HepG2 (cell line): ENCODE measurements around the gene CDHR5. TPM values are rescaled to one million over a fixed set of nuclear protein-coding genes. Genes with fewer than 3 reads are reported as not detected.

Experiments used
- ATAC-seq: fragments of 200-7000 bp; cut with Tn5 transposase; 3 replicates; pipeline ENCODE4 v1.9.1; 2020; ENCODE audit warnings: mild to moderate bottlenecking, moderate library complexity
- BruUV-seq: library from RNA; stranded (reverse); fragments of 400-500 nt; replicated peaks from 2 replicates; lab custom pipeline; 2021; lab: Mats Ljungman, UMichigan
- CTCF ChIA-PET: fragments of 300-600 bp; formaldehyde crosslinking; extraction: SDS; loops from one replicate; lab custom pipeline; 2021; ENCODE audit warnings: low total read pairs, inconsistent platforms, low intra/inter-chr PET ratio; lab: Yijun Ruan, JAX
- POLR2A ChIA-PET: fragments of 350-600 bp; sonication (Branson Sonifier 250); formaldehyde crosslinking; loops from one replicate; lab custom pipeline; 2020; ENCODE audit warnings: antibody characterized with exemption, inconsistent platforms; lab: Yijun Ruan, JAX
- DNase-seq: peaks from one replicate; pipeline ENCODE4 v3.0.0-alpha.2; 2015; ENCODE audit warnings: low spot score
- FAIRE-seq: peaks from 3 replicates; lab custom pipeline; 2011; peaks lifted over from hg19 to GRCh38; lab: Jason Lieb, UNC
- H2AFZ ChIP-seq: one replicate; pipeline ENCODE4 v1.6.1; 2011; ENCODE audit warnings: low read length, inconsistent platforms
- H3K27ac ChIP-seq: fragments of 300-600 bp; 3 replicates; pipeline ENCODE4 v1.8.0; 2011; ENCODE audit warnings: mixed run types, mild to moderate bottlenecking, mixed read lengths, low read length, inconsistent platforms; ENCODE audit not compliant: insufficient read depth; ENCODE audit errors: extremely low read length
- H3K27me3 ChIP-seq, 2 experiments: fragments of 200-600 bp in 1 of 2; 2 replicates in 1 of 2; 3 replicates in 1 of 2; pipeline versions ENCODE4 v1.6.0 to v1.8.0; 2011; ENCODE audit warnings: low read length in 2 of 2, mild to moderate bottlenecking in 2 of 2, moderate library complexity in 2 of 2, inconsistent platforms in 1 of 2; ENCODE audit not compliant: insufficient read depth in 2 of 2, control insufficient read depth in 1 of 2
- H3K36me3 ChIP-seq, 2 experiments: fragments of 200-600 bp in 1 of 2; replicated peaks in 1 of 2; 2 replicates in 1 of 2; 3 replicates in 1 of 2; pipeline versions ENCODE4 v1.5.1 to v1.8.0; 2011; ENCODE audit warnings: low read length in 2 of 2, inconsistent platforms in 1 of 2; ENCODE audit not compliant: insufficient read depth in 2 of 2, control insufficient read depth in 1 of 2
- H3K4me1 ChIP-seq: 2 replicates; pipeline ENCODE4 v1.5.1; 2012; ENCODE audit warnings: low read length, inconsistent platforms; ENCODE audit not compliant: insufficient read depth
- H3K4me2 ChIP-seq: 2 replicates; pipeline ENCODE4 v1.6.0; 2011; ENCODE audit warnings: low read depth, low read length, inconsistent platforms
- H3K4me3 ChIP-seq, 3 experiments: fragments of 200-600 bp in 1 of 3; sonication (generic), shearing (Covaris generic) in 1 of 3; replicated peaks in 1 of 3; 2 replicates each; pipeline ENCODE4 v1.5.1; 2011 to 2016; ENCODE audit warnings: low read length in 3 of 3, inconsistent platforms in 2 of 3, low read depth in 2 of 3, mild to moderate bottlenecking in 2 of 3, control low read depth in 1 of 3, mixed read lengths in 1 of 3; ENCODE audit not compliant: insufficient read depth in 1 of 3
- H3K79me2 ChIP-seq: one replicate; pipeline ENCODE4 v1.6.1; 2011; ENCODE audit warnings: low read length, inconsistent platforms; ENCODE audit not compliant: insufficient read depth
- H3K9ac ChIP-seq: 2 replicates; pipeline ENCODE4 v1.6.0; 2011; ENCODE audit warnings: mild to moderate bottlenecking, low read depth, low read length, inconsistent platforms; ENCODE audit not compliant: insufficient read depth
- H3K9me3 ChIP-seq: 2 replicates; pipeline ENCODE4 v1.5.1; 2012; ENCODE audit warnings: mild to moderate bottlenecking, low read length
- H4K20me1 ChIP-seq: 2 replicates; pipeline ENCODE4 v1.6.0; 2011; ENCODE audit warnings: inconsistent platforms, mild to moderate bottlenecking, low read length, moderate library complexity; ENCODE audit not compliant: insufficient read depth
- POLR2A ChIP-seq, 2 experiments: IDR thresholded peaks; 2 replicates each; pipeline ENCODE4 v1.6.1; 2011; ENCODE audit warnings: low read depth in 2 of 2, low read length in 2 of 2, mild to moderate bottlenecking in 1 of 2, moderate library complexity in 1 of 2; ENCODE audit not compliant: insufficient read depth in 1 of 2
- TEAD2 ChIP-seq: sonication (generic); formaldehyde crosslinking; IDR thresholded peaks from 2 replicates; pipeline ENCODE4 v1.9.0; 2021; ENCODE audit warnings: missing genetic modification reagents
- WGBS: methylation state at CpG from one replicate; pipeline ENCODE4 v1.1.6; 2017; ENCODE audit warnings: low lambda C conversion rate; 5-methylcytosine and 5-hydroxymethylcytosine counted together
- in situ Hi-C: cut with HindIII; loops from 2 replicates; pipeline ENCODE4 v1.10.0; 2017; ENCODE audit warnings: low pct_unique_long_range_greater_than_20kb; ENCODE audit not compliant: extremely low pct_ligation_motif_present
- intact Hi-C: fragments of 100-400 bp; cut with micrococcal nuclease; formaldehyde crosslinking; loops from one replicate; pipeline ENCODE4 v1.10.0; 2022; ENCODE audit not compliant: unreplicated experiment
- polyA plus RNA-seq, 8 experiments: library from polyadenylated mRNA; depleted of rRNA in 3 of 8; stranded (reverse) in 7 of 8; unstranded in 1 of 8; fragments of >200 nt; fragmentation: Illumina TruSeq in 4 of 8; extraction: Trizol in 4 of 8; gene quantifications; 2 replicates each; pipeline versions ENCODE4 v1.2.1 to v1.2.3, GENCODE V29; 2011 to 2016; ENCODE audit warnings: low read depth in 4 of 8, missing spikeins in 1 of 8, mixed read lengths in 1 of 8; ENCODE audit not compliant: insufficient read depth in 1 of 8
- total RNA-seq, 5 experiments: library from RNA; depleted of rRNA; stranded (reverse); fragments of >200 nt; fragmentation: Illumina TruSeq; extraction: Trizol; gene quantifications; 2 replicates each; pipeline ENCODE4 v1.2.3, GENCODE V29; 2016; ENCODE audit warnings: low read depth in 1 of 5
- TF ChIP-seq, protein P1 (sequence below): sonication (generic); formaldehyde crosslinking; IDR thresholded peaks from 2 replicates; pipeline ENCODE4 v1.5.0; 2020; ENCODE audit warnings: missing genetic modification reagents
- TF ChIP-seq, protein P2 (sequence below): sonication (generic); formaldehyde crosslinking; IDR thresholded peaks from 2 replicates; pipeline ENCODE4 v1.5.0; 2020; ENCODE audit warnings: mild to moderate bottlenecking, missing genetic modification reagents

CDHR5 gene
- total and polyA plus RNA-seq, 2 of the 13 experiments (the other 11 are each of a cell fraction or from before 2014, with no cell fraction given) = 0.46 to 0.71 TPM

DNA sequence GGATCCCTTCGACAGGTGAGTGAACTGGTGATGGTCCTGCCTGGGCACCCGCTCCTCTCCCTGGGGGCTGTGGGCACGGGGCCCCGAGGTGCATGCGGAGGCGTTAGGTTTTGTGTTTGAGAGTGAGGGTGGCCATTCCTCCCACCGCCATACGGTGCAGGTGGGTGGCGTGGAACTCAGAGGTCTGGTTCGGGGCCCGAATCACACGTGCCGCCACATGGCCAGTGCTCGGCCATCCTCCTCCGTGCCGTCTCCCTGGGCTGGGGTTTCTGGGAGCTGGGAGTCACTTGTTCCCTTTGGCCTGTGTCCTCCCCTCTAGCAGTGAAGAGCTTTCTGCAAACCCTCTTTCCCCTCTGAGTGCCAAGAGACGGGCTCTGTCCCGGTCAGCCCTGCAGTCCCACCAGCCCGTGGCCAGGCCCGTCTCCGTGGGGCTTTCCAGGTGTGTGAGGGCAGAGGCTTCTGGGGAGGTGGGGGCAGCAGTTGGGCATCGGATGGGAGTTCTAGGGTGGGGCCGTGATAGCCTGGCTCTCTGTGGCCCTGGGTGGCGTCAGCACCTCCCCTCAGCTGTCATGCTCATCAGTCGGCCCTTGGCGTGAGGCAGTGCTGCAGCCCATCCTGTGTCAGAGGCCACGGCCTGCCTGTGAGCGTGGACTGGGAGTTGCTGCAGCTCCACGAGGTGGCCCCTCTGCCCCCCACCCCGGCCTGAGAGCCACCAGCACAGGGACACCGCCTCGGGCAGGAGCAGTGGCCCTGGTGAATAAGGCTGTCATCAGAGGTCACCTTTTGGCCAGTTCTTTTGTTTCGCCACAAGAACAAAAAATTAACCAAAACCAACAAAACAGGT is 19.2 kb downstream of the CDHR5 start:
- H3K9me3 ChIP-seq = no peaks in the 10 kb centered on the region
- TF ChIP-seq, protein P1, sequence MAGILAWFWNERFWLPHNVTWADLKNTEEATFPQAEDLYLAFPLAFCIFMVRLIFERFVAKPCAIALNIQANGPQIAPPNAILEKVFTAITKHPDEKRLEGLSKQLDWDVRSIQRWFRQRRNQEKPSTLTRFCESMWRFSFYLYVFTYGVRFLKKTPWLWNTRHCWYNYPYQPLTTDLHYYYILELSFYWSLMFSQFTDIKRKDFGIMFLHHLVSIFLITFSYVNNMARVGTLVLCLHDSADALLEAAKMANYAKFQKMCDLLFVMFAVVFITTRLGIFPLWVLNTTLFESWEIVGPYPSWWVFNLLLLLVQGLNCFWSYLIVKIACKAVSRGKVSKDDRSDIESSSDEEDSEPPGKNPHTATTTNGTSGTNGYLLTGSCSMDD (CRISPR knock-in tag) = no peak
- TF ChIP-seq, protein P2, sequence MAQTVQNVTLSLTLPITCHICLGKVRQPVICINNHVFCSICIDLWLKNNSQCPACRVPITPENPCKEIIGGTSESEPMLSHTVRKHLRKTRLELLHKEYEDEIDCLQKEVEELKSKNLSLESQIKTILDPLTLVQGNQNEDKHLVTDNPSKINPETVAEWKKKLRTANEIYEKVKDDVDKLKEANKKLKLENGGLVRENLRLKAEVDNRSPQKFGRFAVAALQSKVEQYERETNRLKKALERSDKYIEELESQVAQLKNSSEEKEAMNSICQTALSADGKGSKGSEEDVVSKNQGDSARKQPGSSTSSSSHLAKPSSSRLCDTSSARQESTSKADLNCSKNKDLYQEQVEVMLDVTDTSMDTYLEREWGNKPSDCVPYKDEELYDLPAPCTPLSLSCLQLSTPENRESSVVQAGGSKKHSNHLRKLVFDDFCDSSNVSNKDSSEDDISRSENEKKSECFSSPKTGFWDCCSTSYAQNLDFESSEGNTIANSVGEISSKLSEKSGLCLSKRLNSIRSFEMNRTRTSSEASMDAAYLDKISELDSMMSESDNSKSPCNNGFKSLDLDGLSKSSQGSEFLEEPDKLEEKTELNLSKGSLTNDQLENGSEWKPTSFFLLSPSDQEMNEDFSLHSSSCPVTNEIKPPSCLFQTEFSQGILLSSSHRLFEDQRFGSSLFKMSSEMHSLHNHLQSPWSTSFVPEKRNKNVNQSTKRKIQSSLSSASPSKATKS = no peak
- TF ChIP-seq POLR2A (IDR thresholded peaks at IDR 0.05; ENCODE audit: insufficient read depth in 1 of 2, low read depth in 2 of 2, low read length in 2 of 2) = 0 out of 4 replicates have a peak, but pooled peaks of 1 of the 2 experiments have one; percentile 22
- TF ChIP-seq TEAD2 = no peak
- intact Hi-C loops (no loop called here), in situ Hi-C loops (no loop called here)
- no peak overlapping the region for H3K4me3 ChIP-seq
- H3K27me3 ChIP-seq = no peaks in the 10 kb centered on the region
- ChIA-PET CTCF (no interaction called here), POLR2A (no interaction called here)
- DNase-seq (no peak), ATAC-seq (no peak), FAIRE-seq (no peak)
- H3K36me3 ChIP-seq = peaks cover 42 to 90% of the 10 kb centered on the region in 2 experiments; a peak in 4 of 5 replicates
- H3K27ac ChIP-seq = no peak overlapping the region
- H3K4me1 ChIP-seq = no peaks in the 10 kb centered on the region
- no peak overlapping the region for H2AFZ ChIP-seq
- H3K4me2 ChIP-seq = no peak overlapping the region
- no peaks in the 10 kb centered on the region for H3K79me2 ChIP-seq
- H4K20me1 ChIP-seq = 0 out of 2 replicates have a peak, but pooled peaks cover 4% of the 10 kb centered on the region
- BruUV-seq = no TSS peak
- no peak overlapping the region for H3K9ac ChIP-seq
- WGBS = 98% methylated on average over 17 of the region's 33 CpGs
